ENCODE results near the gene ALPL. TPM values are rescaled to one million over a fixed set of nuclear protein-coding genes. Genes with fewer than 3 reads are reported as not detected.

ALPL gene
- polyA plus RNA-seq, 2 of the 4 experiments (the other 2 are of a cell fraction): 0.06 to 0.31 TPM

DNA sequence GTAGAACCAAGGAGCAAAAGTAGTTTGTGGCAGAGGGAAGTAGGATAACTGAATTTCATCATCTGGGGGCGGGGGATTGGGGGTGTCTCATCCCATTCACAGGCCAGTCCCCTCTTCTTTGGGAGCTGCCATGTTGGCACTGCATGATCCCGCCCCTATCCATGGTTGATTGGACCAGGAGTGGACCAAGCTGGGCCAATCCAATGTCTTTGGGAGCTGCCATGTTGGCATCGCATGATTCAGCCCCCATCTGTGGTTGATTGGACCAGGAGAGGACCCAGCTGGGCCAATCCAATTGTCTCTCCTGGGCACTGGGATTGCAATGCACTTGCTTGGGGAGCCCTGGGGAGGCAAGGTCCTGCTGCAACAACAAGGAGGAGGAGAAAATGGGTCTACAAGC is 12.3 kb upstream of the ALPL start:
- Histone ChIP-seq H3K4me1 (no peaks in the 10 kb centered on the region), H3K27ac (no peak overlapping the region), H3K4me2 (no peak overlapping the region), H3K4me3 (no peak overlapping the region), H3K9me3 (no peaks in the 10 kb centered on the region)
- no peak for TF ChIP-seq CBX2 (IDR thresholded peaks at IDR 0.05; ENCODE audit: borderline replicate concordance, low read depth)
- no peak for TF ChIP-seq ZNF302 (CRISPR knock-in tag; IDR thresholded peaks at IDR 0.05)
- no peak for TF ChIP-seq HOXB13 (CRISPR knock-in tag; IDR thresholded peaks at IDR 0.05; ENCODE audit: low read depth)
- TF ChIP-seq EHMT2 (IDR thresholded peaks at IDR 0.05; ENCODE audit: low read depth): no peak
- no peak for TF ChIP-seq PHF8 (IDR thresholded peaks at IDR 0.05; ENCODE audit: borderline replicate concordance, low read depth)
- no peak for TF ChIP-seq RARB (CRISPR knock-in tag; IDR thresholded peaks at IDR 0.05)
- TF ChIP-seq, protein P1, sequence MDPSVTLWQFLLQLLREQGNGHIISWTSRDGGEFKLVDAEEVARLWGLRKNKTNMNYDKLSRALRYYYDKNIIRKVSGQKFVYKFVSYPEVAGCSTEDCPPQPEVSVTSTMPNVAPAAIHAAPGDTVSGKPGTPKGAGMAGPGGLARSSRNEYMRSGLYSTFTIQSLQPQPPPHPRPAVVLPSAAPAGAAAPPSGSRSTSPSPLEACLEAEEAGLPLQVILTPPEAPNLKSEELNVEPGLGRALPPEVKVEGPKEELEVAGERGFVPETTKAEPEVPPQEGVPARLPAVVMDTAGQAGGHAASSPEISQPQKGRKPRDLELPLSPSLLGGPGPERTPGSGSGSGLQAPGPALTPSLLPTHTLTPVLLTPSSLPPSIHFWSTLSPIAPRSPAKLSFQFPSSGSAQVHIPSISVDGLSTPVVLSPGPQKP (IDR thresholded peaks at IDR 0.05; ENCODE audit: low read depth, low read length): no peak
- TF ChIP-seq JUN (IDR thresholded peaks at IDR 0.05): no peak
- TF ChIP-seq, protein P2, sequence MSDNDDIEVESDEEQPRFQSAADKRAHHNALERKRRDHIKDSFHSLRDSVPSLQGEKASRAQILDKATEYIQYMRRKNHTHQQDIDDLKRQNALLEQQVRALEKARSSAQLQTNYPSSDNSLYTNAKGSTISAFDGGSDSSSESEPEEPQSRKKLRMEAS (IDR thresholded peaks at IDR 0.05): no peak
- no peak for TF ChIP-seq TFCP2L1 (CRISPR knock-in tag; IDR thresholded peaks at IDR 0.05)
- no peak for TF ChIP-seq EP300 (IDR thresholded peaks at IDR 0.05)
- TF ChIP-seq RFX5 (IDR thresholded peaks at IDR 0.05): no peak
- no peak for TF ChIP-seq SMC3 (IDR thresholded peaks at IDR 0.05)
- no peak for TF ChIP-seq HDAC2 (IDR thresholded peaks at IDR 0.05)
- TF ChIP-seq FOXS1 (CRISPR knock-in tag; IDR thresholded peaks at IDR 0.05): no peak
- TF ChIP-seq CHD4 (IDR thresholded peaks at IDR 0.05; ENCODE audit: borderline replicate concordance): no peak
- no peak for TF ChIP-seq CBX8 (IDR thresholded peaks at IDR 0.05)
- no peak for TF ChIP-seq KDM5A (IDR thresholded peaks at IDR 0.05)
- 44% methylated on average over 2 of the region's 3 CpGs for WGBS (ENCODE audit: missing lambda C conversion rate)
- POLR2A ChIA-PET: no interaction called here
- no peak for ATAC-seq
- FAIRE-seq: no peak
- no peak for DNase-seq (ENCODE audit: low read depth in 1 of 2, low spot score in 1 of 2)
- CTCF ChIA-PET: interaction anchor here (0.6 to 1.8 kb wide), 4 partner anchors 125 to 214 kb away, joined by 3 to 6 read pairs (median 4); no protein-coding TSS in a partner anchor

DNA sequence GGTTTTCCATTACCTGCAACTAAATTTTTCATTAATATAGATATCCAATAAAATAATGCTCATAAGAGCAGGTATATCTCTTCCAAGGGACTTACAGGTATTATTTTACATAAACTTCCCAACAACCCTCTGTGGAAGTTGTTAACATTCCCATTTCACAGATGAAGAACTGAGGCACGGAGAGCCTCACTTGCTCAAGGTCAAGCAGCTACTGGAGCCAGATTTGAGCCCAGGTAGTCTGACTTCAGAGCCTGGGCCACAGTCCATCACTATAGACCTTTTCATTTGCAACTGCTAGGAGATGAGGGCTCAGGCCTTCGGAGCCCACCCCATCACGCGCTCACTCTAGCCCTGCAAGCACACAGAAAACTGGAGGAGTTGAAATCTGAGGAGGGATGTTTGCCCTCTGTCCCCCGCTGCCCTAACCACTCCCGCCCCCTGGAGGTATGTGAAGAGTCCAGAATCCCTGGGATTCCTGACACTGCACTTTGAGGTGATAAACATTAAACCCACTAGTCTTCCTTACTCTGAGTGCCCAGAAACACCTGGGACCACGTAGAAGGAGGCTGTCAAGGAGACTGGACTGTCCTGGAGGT is 11.7 kb upstream of the ALPL start:
- DNase-seq (ENCODE audit: low read depth in 1 of 2, low spot score in 1 of 2) (no peak), FAIRE-seq (no peak), ATAC-seq (no peak)
- no peak overlapping the region for H3K27ac ChIP-seq
- no peak overlapping the region for H3K4me3 ChIP-seq
- H3K9me3 ChIP-seq: no peaks in the 10 kb centered on the region
- H3K4me2 ChIP-seq: no peak overlapping the region
- ChIA-PET CTCF (no interaction called here), POLR2A (no interaction called here)
- TF ChIP-seq, protein P3, sequence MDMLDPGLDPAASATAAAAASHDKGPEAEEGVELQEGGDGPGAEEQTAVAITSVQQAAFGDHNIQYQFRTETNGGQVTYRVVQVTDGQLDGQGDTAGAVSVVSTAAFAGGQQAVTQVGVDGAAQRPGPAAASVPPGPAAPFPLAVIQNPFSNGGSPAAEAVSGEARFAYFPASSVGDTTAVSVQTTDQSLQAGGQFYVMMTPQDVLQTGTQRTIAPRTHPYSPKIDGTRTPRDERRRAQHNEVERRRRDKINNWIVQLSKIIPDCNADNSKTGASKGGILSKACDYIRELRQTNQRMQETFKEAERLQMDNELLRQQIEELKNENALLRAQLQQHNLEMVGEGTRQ (IDR thresholded peaks at IDR 0.05): no peak
- TF ChIP-seq TP53 (CRISPR knock-in tag; IDR thresholded peaks at IDR 0.05) (no peak), POLR2A (IDR thresholded peaks at IDR 0.05; ENCODE audit: low read length) (no peak), SMC3 (IDR thresholded peaks at IDR 0.05) (no peak), RAD21 (conservative IDR thresholded peaks at IDR 0.05 in 1 of 2, IDR thresholded peaks at IDR 0.05 in 1 of 2) (no peak), HOXA7 (CRISPR knock-in tag; IDR thresholded peaks at IDR 0.05) (no peak), MAZ (IDR thresholded peaks at IDR 0.05; ENCODE audit: borderline replicate concordance, low read depth, low read length) (no peak), KDM5A (IDR thresholded peaks at IDR 0.05) (no peak), FOXS1 (CRISPR knock-in tag; IDR thresholded peaks at IDR 0.05) (no peak)
- TF ChIP-seq, protein P4, sequence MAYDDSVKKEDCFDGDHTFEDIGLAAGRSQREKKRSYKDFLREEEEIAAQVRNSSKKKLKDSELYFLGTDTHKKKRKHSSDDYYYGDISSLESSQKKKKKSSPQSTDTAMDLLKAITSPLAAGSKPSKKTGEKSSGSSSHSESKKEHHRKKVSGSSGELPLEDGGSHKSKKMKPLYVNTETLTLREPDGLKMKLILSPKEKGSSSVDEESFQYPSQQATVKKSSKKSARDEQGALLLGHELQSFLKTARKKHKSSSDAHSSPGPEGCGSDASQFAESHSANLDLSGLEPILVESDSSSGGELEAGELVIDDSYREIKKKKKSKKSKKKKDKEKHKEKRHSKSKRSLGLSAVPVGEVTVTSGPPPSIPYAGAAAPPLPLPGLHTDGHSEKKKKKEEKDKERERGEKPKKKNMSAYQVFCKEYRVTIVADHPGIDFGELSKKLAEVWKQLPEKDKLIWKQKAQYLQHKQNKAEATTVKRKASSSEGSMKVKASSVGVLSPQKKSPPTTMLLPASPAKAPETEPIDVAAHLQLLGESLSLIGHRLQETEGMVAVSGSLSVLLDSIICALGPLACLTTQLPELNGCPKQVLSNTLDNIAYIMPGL (CRISPR knock-in tag; IDR thresholded peaks at IDR 0.05; ENCODE audit: borderline replicate concordance): no peak
- TF ChIP-seq, protein P5, sequence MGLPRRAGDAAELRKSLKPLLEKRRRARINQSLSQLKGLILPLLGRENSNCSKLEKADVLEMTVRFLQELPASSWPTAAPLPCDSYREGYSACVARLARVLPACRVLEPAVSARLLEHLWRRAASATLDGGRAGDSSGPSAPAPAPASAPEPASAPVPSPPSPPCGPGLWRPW (IDR thresholded peaks at IDR 0.05): no peak
- no peaks in the 10 kb centered on the region for H3K4me1 ChIP-seq
- 66% methylated on average over 5 of the region's 7 CpGs for WGBS (ENCODE audit: missing lambda C conversion rate)

All from A549 (cell line).